K562 (cell line): ENCODE results near the gene S100A1. TPM values are rescaled to one million over a fixed set of nuclear protein-coding genes. Genes with fewer than 3 reads are reported as not detected.
A peak's percentile ranks its signal among the peaks of the same experiment; 100 is the strongest.

ENCODE experiments used
- ATF1 ChIP-seq, 2 experiments: fragments of 450-650 bp in 1 of 2; IDR thresholded peaks; 2 replicates each; pipeline ENCODE4 v1.6.1; 2016; ENCODE audit warnings: missing compliant biosample characterization in 1 of 2, missing genetic modification characterization in 1 of 2
- BACH1 ChIP-seq: fragments of 200-800 bp; sonication (Bioruptor generic); IDR thresholded peaks from 2 replicates; pipeline ENCODE4 v1.6.1; 2016; ENCODE audit warnings: missing genetic modification characterization, missing compliant biosample characterization
- GTF3C2 ChIP-seq: IDR thresholded peaks from 3 replicates; pipeline ENCODE4 v1.6.1; 2011; ENCODE audit warnings: borderline replicate concordance, mild to moderate bottlenecking, moderate library complexity; ENCODE audit not compliant: insufficient read length; ENCODE audit errors: extremely low read depth
- JUN ChIP-seq, 2 experiments: sonication (generic) in 1 of 2; formaldehyde crosslinking in 1 of 2; IDR thresholded peaks; 2 replicates each; pipeline versions ENCODE4 v1.6.1 to v1.8.0; 2012 to 2022; ENCODE audit warnings: borderline replicate concordance in 2 of 2, mild to moderate bottlenecking in 2 of 2, improper control_type of control experiment in 1 of 2, low read depth in 1 of 2, low read length in 1 of 2, missing genetic modification reagents in 1 of 2
- KLF16 ChIP-seq: IDR thresholded peaks from 2 replicates; pipeline ENCODE4 v1.6.1; 2016; ENCODE audit warnings: antibody characterized with exemption
- POLR2H ChIP-seq: IDR thresholded peaks from 2 replicates; pipeline ENCODE4 v1.6.1; 2016; ENCODE audit warnings: missing genetic modification characterization, low read depth, mild to moderate bottlenecking, control low read depth, missing compliant biosample characterization, moderate library complexity
- SRSF9 ChIP-seq: fragments of 200-400 bp; formaldehyde crosslinking; IDR thresholded peaks from 2 replicates; pipeline ENCODE4 v1.6.1; 2017; ENCODE audit warnings: low read depth, low read length, borderline replicate concordance
- THAP7 ChIP-seq: fragments of 250-450 bp; sonication (Bioruptor Pico); IDR thresholded peaks from 2 replicates; pipeline ENCODE4 v1.5.0; 2021
- ZBTB40 ChIP-seq, 2 experiments: fragments of 450-650 bp in 1 of 2; sonication (generic) in 1 of 2; formaldehyde crosslinking in 1 of 2; IDR thresholded peaks; 2 replicates each; pipeline versions ENCODE4 v1.7.1 to v1.9.0; 2016 to 2022; ENCODE audit warnings: inconsistent platforms in 1 of 2, mild to moderate bottlenecking in 1 of 2, missing genetic modification reagents in 1 of 2
- ZNF511 ChIP-seq: sonication (generic); formaldehyde crosslinking; IDR thresholded peaks from 2 replicates; pipeline ENCODE4 v1.8.0; 2022; ENCODE audit warnings: mild to moderate bottlenecking, missing genetic modification reagents
- ZNF785 ChIP-seq: fragments of 250-450 bp; sonication (Bioruptor Pico); IDR thresholded peaks from 2 replicates; pipeline ENCODE4 v1.4.0; 2020; ENCODE audit warnings: mild to moderate bottlenecking
- polyA plus RNA-seq, 8 experiments: library from polyadenylated mRNA; depleted of rRNA in 4 of 8; stranded (reverse) in 5 of 8; unstranded in 3 of 8; fragments of >200 nt; fragmentation: Nextera tagmentation in 2 of 8; fragmentation: Illumina TruSeq in 1 of 8; extraction: Ambion mirVana in 2 of 8; extraction: Trizol in 1 of 8; gene quantifications; 2 replicates each; pipeline versions ENCODE4 v1.2.1 to v1.2.3, GENCODE V29; 2011 to 2014; ENCODE audit warnings: inconsistent platforms in 1 of 8, missing spikeins in 1 of 8
- total RNA-seq, 7 experiments: library from RNA; depleted of rRNA in 6 of 7; stranded (reverse); fragments of >200 nt in 6 of 7; fragmentation: Illumina TruSeq in 2 of 7; extraction: Trizol in 2 of 7; gene quantifications; 2 replicates each; pipeline versions ENCODE4 v1.2.1 to v1.2.3, GENCODE V29; 2011 to 2021; ENCODE audit warnings: low replicate concordance in 1 of 7

Gene S100A1
- total and polyA plus RNA-seq, 9 of the 15 experiments (the other 6 are each of a cell fraction or from before 2014, with no cell fraction given): 0.44 to 30.1 (median 12.7) TPM

- TF ChIP-seq POLR2H (tag) (peak; percentile 100), ZBTB40 (IDR thresholded peaks at IDR 0.05) (peak; percentile 91), ZBTB40 (CRISPR knock-in tag; IDR thresholded peaks at IDR 0.05) (no peak), JUN (IDR thresholded peaks at IDR 0.05; ENCODE audit: borderline replicate concordance, low read depth, low read length) (no peak; the same call in 1 of the 2 replicates), JUN (CRISPR knock-in tag; IDR thresholded peaks at IDR 0.05; ENCODE audit: borderline replicate concordance) (no peak), ATF1 (CRISPR knock-in tag; IDR thresholded peaks at IDR 0.05) (no peak), ATF1 (tag; IDR thresholded peaks at IDR 0.05) (peak; percentile 97), ZNF785 (CRISPR knock-in tag) (no peak), SRSF9 (no peak), ZNF511 (CRISPR knock-in tag) (peak; percentile 24; the same call in 1 of the 2 replicates), BACH1 (tag) (peak; percentile 93), THAP7 (0 out of 2 replicates have a peak, but pooled peaks have one; percentile 62), KLF16 (no peak), GTF3C2 (peak; percentile 82)
Measured at GRCh38 chr1:153670859-153671627, 42.8 kb downstream of the S100A1 start, which contains the start of gene ILF2 (continued).
